SK-N-SH (cell line): ENCODE measurements around the gene ANKK1.

Experiments used
- EP300 ChIP-seq, 2 experiments: IDR thresholded peaks; 2 replicates each; pipeline versions ENCODE4 v1.4.0 to v1.6.1; 2012; ENCODE audit warnings: borderline replicate concordance in 1 of 2, low read depth in 1 of 2, low read length in 1 of 2
- FOXM1 ChIP-seq: IDR thresholded peaks from 2 replicates; pipeline ENCODE4 v1.4.0; 2012; ENCODE audit warnings: low read depth, mild to moderate bottlenecking
- MAX ChIP-seq: IDR thresholded peaks from 2 replicates; pipeline ENCODE4 v1.4.0; 2012; ENCODE audit warnings: low read depth
- MXI1 ChIP-seq: IDR thresholded peaks from 2 replicates; pipeline ENCODE4 v1.6.1; 2012; ENCODE audit warnings: mild to moderate bottlenecking, low read depth, low read length, improper control_type of control experiment
- POLR2AphosphoS5 ChIP-seq: IDR thresholded peaks from 2 replicates; pipeline ENCODE4 v1.6.1; 2012; ENCODE audit warnings: low read depth, low read length
- RCOR1 ChIP-seq: fragments of 150-350 bp; IDR thresholded peaks from 2 replicates; pipeline ENCODE4 v1.6.1; 2017; ENCODE audit warnings: antibody characterized with exemption, low read length
- RXRA ChIP-seq: IDR thresholded peaks from 2 replicates; pipeline ENCODE4 v1.4.0; 2012; ENCODE audit warnings: low read depth, mild to moderate bottlenecking, borderline replicate concordance
- TEAD4 ChIP-seq: IDR thresholded peaks from 2 replicates; pipeline ENCODE4 v1.4.0; 2012; ENCODE audit warnings: mild to moderate bottlenecking, borderline replicate concordance; ENCODE audit not compliant: insufficient read depth
- YY1 ChIP-seq: IDR thresholded peaks from 2 replicates; pipeline ENCODE4 v1.4.0; 2012; ENCODE audit warnings: low read depth, mild to moderate bottlenecking
- TF ChIP-seq, protein P1 (sequence below): fragments of 200-600 bp; sonication (generic); IDR thresholded peaks from 2 replicates; pipeline ENCODE4 v1.6.1; 2017; ENCODE audit warnings: antibody characterized with exemption, mild to moderate bottlenecking, moderate library complexity

GRCh38 chr11:113408206-113408605, 20.6 kb downstream of the ANKK1 start:
- TF ChIP-seq, protein P1, sequence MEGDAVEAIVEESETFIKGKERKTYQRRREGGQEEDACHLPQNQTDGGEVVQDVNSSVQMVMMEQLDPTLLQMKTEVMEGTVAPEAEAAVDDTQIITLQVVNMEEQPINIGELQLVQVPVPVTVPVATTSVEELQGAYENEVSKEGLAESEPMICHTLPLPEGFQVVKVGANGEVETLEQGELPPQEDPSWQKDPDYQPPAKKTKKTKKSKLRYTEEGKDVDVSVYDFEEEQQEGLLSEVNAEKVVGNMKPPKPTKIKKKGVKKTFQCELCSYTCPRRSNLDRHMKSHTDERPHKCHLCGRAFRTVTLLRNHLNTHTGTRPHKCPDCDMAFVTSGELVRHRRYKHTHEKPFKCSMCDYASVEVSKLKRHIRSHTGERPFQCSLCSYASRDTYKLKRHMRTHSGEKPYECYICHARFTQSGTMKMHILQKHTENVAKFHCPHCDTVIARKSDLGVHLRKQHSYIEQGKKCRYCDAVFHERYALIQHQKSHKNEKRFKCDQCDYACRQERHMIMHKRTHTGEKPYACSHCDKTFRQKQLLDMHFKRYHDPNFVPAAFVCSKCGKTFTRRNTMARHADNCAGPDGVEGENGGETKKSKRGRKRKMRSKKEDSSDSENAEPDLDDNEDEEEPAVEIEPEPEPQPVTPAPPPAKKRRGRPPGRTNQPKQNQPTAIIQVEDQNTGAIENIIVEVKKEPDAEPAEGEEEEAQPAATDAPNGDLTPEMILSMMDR = no peak
- TF ChIP-seq EP300 (IDR thresholded peaks at IDR 0.05; ENCODE audit: borderline replicate concordance in 1 of 2, low read depth in 1 of 2, low read length in 1 of 2) (no peak), TEAD4 (no peak), POLR2AphosphoS5 (no peak), FOXM1 (no peak), RCOR1 (no peak), MAX (no peak), MXI1 (no peak), YY1 (no peak), RXRA (no peak)
